Measurements from ENCODE around the gene PGC.

DNA sequence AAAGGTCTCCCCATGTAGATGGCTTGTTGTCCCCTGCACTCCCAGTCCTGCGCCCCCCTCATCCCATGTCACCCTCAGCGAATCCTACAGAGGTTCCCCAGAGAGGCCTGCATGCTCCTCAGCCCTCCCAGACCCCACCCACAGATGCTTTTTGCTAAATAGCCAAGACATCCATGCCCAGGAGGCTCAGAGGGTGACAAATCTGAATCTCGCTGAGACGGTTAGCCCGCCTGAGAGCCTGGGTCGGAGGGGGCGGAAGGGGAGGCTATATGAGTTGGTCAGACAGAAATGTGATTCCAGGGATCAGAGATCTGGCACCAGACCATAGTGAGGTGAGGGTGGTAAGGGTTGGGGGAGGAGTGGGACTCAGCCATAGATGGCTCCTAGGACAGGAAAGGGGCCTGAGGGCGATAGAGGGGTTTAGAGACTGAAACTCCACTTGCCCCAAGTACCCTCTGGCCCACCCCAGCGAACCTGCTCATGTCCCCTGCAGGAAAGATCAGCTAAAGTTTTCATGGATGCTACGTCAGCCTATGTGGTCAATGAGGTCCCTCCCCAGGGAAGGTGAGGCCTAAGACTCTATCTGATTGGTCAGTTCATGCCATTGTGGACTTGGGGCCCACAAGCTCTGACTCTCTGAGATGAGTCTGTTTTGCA lies 45.0 kb downstream of the PGC start:
- TF ChIP-seq, protein P1, sequence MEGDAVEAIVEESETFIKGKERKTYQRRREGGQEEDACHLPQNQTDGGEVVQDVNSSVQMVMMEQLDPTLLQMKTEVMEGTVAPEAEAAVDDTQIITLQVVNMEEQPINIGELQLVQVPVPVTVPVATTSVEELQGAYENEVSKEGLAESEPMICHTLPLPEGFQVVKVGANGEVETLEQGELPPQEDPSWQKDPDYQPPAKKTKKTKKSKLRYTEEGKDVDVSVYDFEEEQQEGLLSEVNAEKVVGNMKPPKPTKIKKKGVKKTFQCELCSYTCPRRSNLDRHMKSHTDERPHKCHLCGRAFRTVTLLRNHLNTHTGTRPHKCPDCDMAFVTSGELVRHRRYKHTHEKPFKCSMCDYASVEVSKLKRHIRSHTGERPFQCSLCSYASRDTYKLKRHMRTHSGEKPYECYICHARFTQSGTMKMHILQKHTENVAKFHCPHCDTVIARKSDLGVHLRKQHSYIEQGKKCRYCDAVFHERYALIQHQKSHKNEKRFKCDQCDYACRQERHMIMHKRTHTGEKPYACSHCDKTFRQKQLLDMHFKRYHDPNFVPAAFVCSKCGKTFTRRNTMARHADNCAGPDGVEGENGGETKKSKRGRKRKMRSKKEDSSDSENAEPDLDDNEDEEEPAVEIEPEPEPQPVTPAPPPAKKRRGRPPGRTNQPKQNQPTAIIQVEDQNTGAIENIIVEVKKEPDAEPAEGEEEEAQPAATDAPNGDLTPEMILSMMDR (IDR thresholded peaks at IDR 0.05) = no peak
- TF ChIP-seq POLR2A (IDR thresholded peaks at IDR 0.05) = no peak

Measured in sigmoid colon (tissue), 3 donors.